Body of pancreas (tissue), 4 donors: Measurements from ENCODE around the gene MKRN2.

Experiments used
- CTCF ChIP-seq, 7 experiments: fragments of 450-650 bp in 4 of 7; fragments of 200-600 bp in 3 of 7; sonication (generic) in 3 of 7; IDR thresholded peaks; one replicate each; pipeline ENCODE4 v1.5.1; 2016 to 2019; ENCODE audit warnings: antibody characterized with exemption in 7 of 7
- POLR2A ChIP-seq, 3 donors: fragments of 450-650 bp; IDR thresholded peaks; one replicate each; pipeline ENCODE4 v1.6.1; 2016; ENCODE audit warnings: antibody characterized with exemption in 3 of 3, mild to moderate bottlenecking in 2 of 3

- TF ChIP-seq POLR2A (IDR thresholded peaks at IDR 0.05) (no peak), CTCF (IDR thresholded peaks at IDR 0.05) (no peak)
These were observed 2.9 kb upstream of the MKRN2 start for GRCh38 chr3:12553921-12554391.
